HepG2 (cell line): ENCODE results near the gene LDHB. TPM values are rescaled to one million over a fixed set of nuclear protein-coding genes. Genes with fewer than 3 reads are reported as not detected.

Source experiments
- ATAC-seq: fragments of 200-7000 bp; cut with Tn5 transposase; 3 replicates; pipeline ENCODE4 v1.9.1; 2020; ENCODE audit warnings: mild to moderate bottlenecking, moderate library complexity
- BruUV-seq: library from RNA; stranded (reverse); fragments of 400-500 nt; replicated peaks from 2 replicates; lab custom pipeline; 2021; lab: Mats Ljungman, UMichigan
- CTCF ChIA-PET: fragments of 300-600 bp; formaldehyde crosslinking; extraction: SDS; loops from one replicate; lab custom pipeline; 2021; ENCODE audit warnings: low total read pairs, inconsistent platforms, low intra/inter-chr PET ratio; lab: Yijun Ruan, JAX
- POLR2A ChIA-PET: fragments of 350-600 bp; sonication (Branson Sonifier 250); formaldehyde crosslinking; loops from one replicate; lab custom pipeline; 2020; ENCODE audit warnings: antibody characterized with exemption, inconsistent platforms; lab: Yijun Ruan, JAX
- DNase-seq: peaks from one replicate; pipeline ENCODE4 v3.0.0-alpha.2; 2015; ENCODE audit warnings: low spot score
- FAIRE-seq: peaks from 3 replicates; lab custom pipeline; 2011; peaks lifted over from hg19 to GRCh38; lab: Jason Lieb, UNC
- H2AFZ ChIP-seq: one replicate; pipeline ENCODE4 v1.6.1; 2011; ENCODE audit warnings: low read length, inconsistent platforms
- H3K27ac ChIP-seq: fragments of 300-600 bp; 3 replicates; pipeline ENCODE4 v1.8.0; 2011; ENCODE audit warnings: mixed run types, mild to moderate bottlenecking, mixed read lengths, low read length, inconsistent platforms; ENCODE audit not compliant: insufficient read depth; ENCODE audit errors: extremely low read length
- H3K27me3 ChIP-seq, 2 experiments: fragments of 200-600 bp in 1 of 2; 2 replicates in 1 of 2; 3 replicates in 1 of 2; pipeline versions ENCODE4 v1.6.0 to v1.8.0; 2011; ENCODE audit warnings: low read length in 2 of 2, mild to moderate bottlenecking in 2 of 2, moderate library complexity in 2 of 2, inconsistent platforms in 1 of 2; ENCODE audit not compliant: insufficient read depth in 2 of 2, control insufficient read depth in 1 of 2
- H3K36me3 ChIP-seq, 2 experiments: fragments of 200-600 bp in 1 of 2; replicated peaks in 1 of 2; 2 replicates in 1 of 2; 3 replicates in 1 of 2; pipeline versions ENCODE4 v1.5.1 to v1.8.0; 2011; ENCODE audit warnings: low read length in 2 of 2, inconsistent platforms in 1 of 2; ENCODE audit not compliant: insufficient read depth in 2 of 2, control insufficient read depth in 1 of 2
- H3K4me1 ChIP-seq: 2 replicates; pipeline ENCODE4 v1.5.1; 2012; ENCODE audit warnings: low read length, inconsistent platforms; ENCODE audit not compliant: insufficient read depth
- H3K4me2 ChIP-seq: 2 replicates; pipeline ENCODE4 v1.6.0; 2011; ENCODE audit warnings: low read depth, low read length, inconsistent platforms
- H3K4me3 ChIP-seq, 3 experiments: fragments of 200-600 bp in 1 of 3; sonication (generic), shearing (Covaris generic) in 1 of 3; replicated peaks in 1 of 3; 2 replicates each; pipeline ENCODE4 v1.5.1; 2011 to 2016; ENCODE audit warnings: low read length in 3 of 3, inconsistent platforms in 2 of 3, low read depth in 2 of 3, mild to moderate bottlenecking in 2 of 3, control low read depth in 1 of 3, mixed read lengths in 1 of 3; ENCODE audit not compliant: insufficient read depth in 1 of 3
- H3K79me2 ChIP-seq: one replicate; pipeline ENCODE4 v1.6.1; 2011; ENCODE audit warnings: low read length, inconsistent platforms; ENCODE audit not compliant: insufficient read depth
- H3K9ac ChIP-seq: 2 replicates; pipeline ENCODE4 v1.6.0; 2011; ENCODE audit warnings: mild to moderate bottlenecking, low read depth, low read length, inconsistent platforms; ENCODE audit not compliant: insufficient read depth
- H3K9me3 ChIP-seq: 2 replicates; pipeline ENCODE4 v1.5.1; 2012; ENCODE audit warnings: mild to moderate bottlenecking, low read length
- H4K20me1 ChIP-seq: 2 replicates; pipeline ENCODE4 v1.6.0; 2011; ENCODE audit warnings: inconsistent platforms, mild to moderate bottlenecking, low read length, moderate library complexity; ENCODE audit not compliant: insufficient read depth
- CBFB ChIP-seq: sonication (generic); formaldehyde crosslinking; IDR thresholded peaks from 2 replicates; pipeline ENCODE4 v1.4.0; 2020; ENCODE audit warnings: missing genetic modification reagents
- CTCF ChIP-seq: sonication (generic); formaldehyde crosslinking; IDR thresholded peaks from 2 replicates; pipeline ENCODE4 v1.5.0; 2020; ENCODE audit warnings: mild to moderate bottlenecking, missing genetic modification reagents, moderate library complexity
- EZH2 ChIP-seq: conservative IDR thresholded peaks from 2 replicates; pipeline ENCODE4 v1.6.1; 2012; ENCODE audit warnings: mild to moderate bottlenecking, low read depth, low read length, moderate library complexity
- FOXO4 ChIP-seq: sonication (generic); formaldehyde crosslinking; conservative IDR thresholded peaks from 2 replicates; pipeline ENCODE4 v1.8.1; 2023; ENCODE audit warnings: missing genetic modification reagents
- MAX ChIP-seq: IDR thresholded peaks from 2 replicates; pipeline ENCODE4 v1.6.1; 2012; ENCODE audit warnings: inconsistent platforms
- PRPF4 ChIP-seq: fragments of 200-400 bp; formaldehyde crosslinking; IDR thresholded peaks from 2 replicates; pipeline ENCODE4 v1.6.1; 2016; ENCODE audit warnings: low read length, low read depth; ENCODE audit not compliant: poor library complexity, severe bottlenecking
- SRF ChIP-seq: IDR thresholded peaks from 2 replicates; pipeline ENCODE4 v1.6.1; 2011; ENCODE audit warnings: mild to moderate bottlenecking, low read depth, low read length, moderate library complexity
- TFDP1 ChIP-seq: IDR thresholded peaks from 2 replicates; pipeline ENCODE4 v1.6.1; 2016; ENCODE audit warnings: missing compliant biosample characterization, missing genetic modification reagents, borderline replicate concordance
- TOE1 ChIP-seq: sonication (generic); formaldehyde crosslinking; IDR thresholded peaks from 2 replicates; pipeline ENCODE4 v1.4.0; 2020; ENCODE audit warnings: mild to moderate bottlenecking, missing genetic modification reagents
- TOPORS ChIP-seq: sonication (generic); formaldehyde crosslinking; IDR thresholded peaks from 2 replicates; pipeline ENCODE4 v1.8.0; 2023; ENCODE audit warnings: mild to moderate bottlenecking, missing genetic modification reagents
- ZBTB26 ChIP-seq: IDR thresholded peaks from 2 replicates; pipeline ENCODE4 v1.6.1; 2016; ENCODE audit warnings: missing compliant biosample characterization, missing genetic modification reagents, borderline replicate concordance
- ZBTB33 ChIP-seq: sonication (generic); formaldehyde crosslinking; IDR thresholded peaks from 2 replicates; pipeline ENCODE4 v1.4.0; 2020; ENCODE audit warnings: missing genetic modification reagents
- ZFAT ChIP-seq: sonication (generic); formaldehyde crosslinking; conservative IDR thresholded peaks from 2 replicates; pipeline ENCODE4 v1.8.1; 2023; ENCODE audit warnings: missing genetic modification reagents, inconsistent platforms
- WGBS: methylation state at CpG from one replicate; pipeline ENCODE4 v1.1.6; 2017; ENCODE audit warnings: low lambda C conversion rate; 5-methylcytosine and 5-hydroxymethylcytosine counted together
- in situ Hi-C: cut with HindIII; loops from 2 replicates; pipeline ENCODE4 v1.10.0; 2017; ENCODE audit warnings: low pct_unique_long_range_greater_than_20kb; ENCODE audit not compliant: extremely low pct_ligation_motif_present
- intact Hi-C: fragments of 100-400 bp; cut with micrococcal nuclease; formaldehyde crosslinking; loops from one replicate; pipeline ENCODE4 v1.10.0; 2022; ENCODE audit not compliant: unreplicated experiment
- polyA plus RNA-seq, 8 experiments: library from polyadenylated mRNA; depleted of rRNA in 3 of 8; stranded (reverse) in 7 of 8; unstranded in 1 of 8; fragments of >200 nt; fragmentation: Illumina TruSeq in 4 of 8; extraction: Trizol in 4 of 8; gene quantifications; 2 replicates each; pipeline versions ENCODE4 v1.2.1 to v1.2.3, GENCODE V29; 2011 to 2016; ENCODE audit warnings: low read depth in 4 of 8, missing spikeins in 1 of 8, mixed read lengths in 1 of 8; ENCODE audit not compliant: insufficient read depth in 1 of 8
- total RNA-seq, 5 experiments: library from RNA; depleted of rRNA; stranded (reverse); fragments of >200 nt; fragmentation: Illumina TruSeq; extraction: Trizol; gene quantifications; 2 replicates each; pipeline ENCODE4 v1.2.3, GENCODE V29; 2016; ENCODE audit warnings: low read depth in 1 of 5

Gene LDHB
- total and polyA plus RNA-seq, 2 of the 13 experiments (the other 11 are each of a cell fraction or from before 2014, with no cell fraction given): 0.08 TPM; not detected in 1

GRCh38 chr12:21675096-21675495, 17.5 kb upstream of the LDHB start:
- Histone ChIP-seq H3K4me3 (no peak overlapping the region), H3K27me3 (no peaks in the 10 kb centered on the region), H3K27ac (no peak overlapping the region), H2AFZ (no peak overlapping the region)
- ATAC-seq (no peak), DNase-seq (no peak), FAIRE-seq (no peak)
- 40% methylated on average over 5 of the region's 5 CpGs for WGBS
- no TSS peak for BruUV-seq
- intact Hi-C loops (no loop called here), in situ Hi-C loops (loop anchor here (25.0 kb wide), 1 partner anchor 363 kb away; no protein-coding TSS in a partner anchor)
- TF ChIP-seq PRPF4 (no peak), TOE1 (CRISPR knock-in tag) (no peak), CTCF (no peak), EZH2 (no peak), TOPORS (CRISPR knock-in tag) (no peak), MAX (no peak), ZFAT (no peak), ZBTB33 (no peak), SRF (no peak), CBFB (CRISPR knock-in tag) (no peak), TFDP1 (no peak), ZBTB26 (no peak), FOXO4 (CRISPR knock-in tag) (no peak)
- TF ChIP-seq, all 625 proteins: peak for 0
- no peaks in the 10 kb centered on the region for H4K20me1 ChIP-seq
- no peaks in the 10 kb centered on the region for H3K36me3 ChIP-seq
- no peak overlapping the region for H3K4me2 ChIP-seq
- no peak overlapping the region for H3K9ac ChIP-seq
- H3K9me3 ChIP-seq: no peaks in the 10 kb centered on the region
- CTCF ChIA-PET: no interaction called here
- no peaks in the 10 kb centered on the region for H3K79me2 ChIP-seq
- no peaks in the 10 kb centered on the region for H3K4me1 ChIP-seq
- POLR2A ChIA-PET: no interaction called here
